ENCODE results near the gene CREG1. TPM values are rescaled to one million over a fixed set of nuclear protein-coding genes. Genes with fewer than 3 reads are reported as not detected.

Gene CREG1
- total RNA-seq, 1 donor from 2014 or later, result 15.6 TPM

DNA sequence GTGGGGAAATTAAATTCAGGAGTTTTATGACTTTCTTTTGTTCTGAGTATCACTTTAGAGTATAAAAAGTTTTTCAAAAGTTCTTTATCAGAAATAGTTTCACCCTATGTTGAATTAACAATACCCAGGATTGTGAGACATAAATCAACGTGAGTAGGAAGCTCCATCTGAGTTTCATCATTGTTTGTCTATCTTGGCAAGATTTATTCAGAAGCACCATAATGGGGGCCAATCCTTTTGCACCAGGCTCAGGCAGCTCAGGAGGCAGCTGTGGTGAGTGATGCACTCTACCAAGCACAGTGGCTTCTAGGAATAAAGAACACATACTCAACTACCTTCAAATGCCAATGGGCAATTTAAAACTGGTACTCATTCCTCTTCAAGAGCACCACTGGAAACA, 12.0 kb downstream of the CREG1 start:
- Mint-ChIP-seq H3K9me3 (no peaks in the 10 kb centered on the region), H3K4me3 (ENCODE audit: low read depth) (no peak overlapping the region), H3K4me1 (ENCODE audit: low read depth) (peaks cover 54% of the 10 kb centered on the region), H3K36me3 (ENCODE audit: low read depth) (peaks cover 7% of the 10 kb centered on the region), H3K27me3 (ENCODE audit: low read depth) (no peaks in the 10 kb centered on the region), H3K27ac (no peak overlapping the region)
- intact Hi-C loops (cut with micrococcal nuclease), result loop anchor here (5.0 kb wide), 1 partner anchor 474 kb away; no protein-coding TSS in a partner anchor
- DNase-seq (ENCODE audit: low spot score), result no peak

- H3K27ac Mint-ChIP-seq, result no peak overlapping the region
Observed at GRCh38 chr1:167541003-167541402, 12.6 kb downstream of the CREG1 start.

DNA sequence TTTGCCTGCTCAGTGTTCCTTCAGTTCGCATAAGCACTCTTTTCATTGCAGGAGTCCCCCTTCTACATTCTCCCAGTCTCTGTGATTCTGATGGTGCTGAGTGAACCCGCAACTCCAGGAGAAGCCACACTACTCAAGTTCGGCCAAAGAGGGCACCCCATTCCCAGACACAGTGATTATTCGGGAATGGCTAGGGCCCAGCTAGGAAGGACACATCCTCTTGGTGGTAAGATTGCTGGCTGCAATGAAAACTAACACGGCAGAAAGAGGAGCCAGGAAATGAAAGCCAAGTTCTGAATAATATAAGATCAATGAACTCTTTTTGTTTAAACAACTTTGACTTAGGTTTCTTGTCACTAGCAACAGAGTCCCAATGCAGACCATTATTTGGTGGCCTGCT, 14.9 kb downstream of the CREG1 start:
- Mint-ChIP-seq H3K36me3 (ENCODE audit: low read depth) (peaks cover 4% of the 10 kb centered on the region), H3K9me3 (no peaks in the 10 kb centered on the region), H3K4me3 (ENCODE audit: low read depth) (no peak overlapping the region), H3K27ac (no peak overlapping the region), H3K4me1 (ENCODE audit: low read depth) (peaks cover 42% of the 10 kb centered on the region), H3K27me3 (ENCODE audit: low read depth) (no peaks in the 10 kb centered on the region)
- intact Hi-C loops (cut with micrococcal nuclease), result loop anchor here (1.0 to 2.0 kb wide), 2 partner anchors 22 to 137 kb away; no protein-coding TSS in a partner anchor
- DNase-seq (ENCODE audit: low spot score), result no peak

More at GRCh38 chr1:167541003-167541402, 12.6 kb downstream of the CREG1 start:
- H3K4me3 Mint-ChIP-seq (ENCODE audit: low read depth), result no peak overlapping the region
- peaks cover 7% of the 10 kb centered on the region for H3K36me3 Mint-ChIP-seq (ENCODE audit: low read depth)
- H3K4me1 Mint-ChIP-seq (ENCODE audit: low read depth), result peaks cover 54% of the 10 kb centered on the region
- no peaks in the 10 kb centered on the region for H3K9me3 Mint-ChIP-seq
- DNase-seq (ENCODE audit: low spot score), result no peak
- H3K27me3 Mint-ChIP-seq (ENCODE audit: low read depth), result no peaks in the 10 kb centered on the region
- intact Hi-C loops (cut with micrococcal nuclease), result loop anchor here (5.0 kb wide), 1 partner anchor 474 kb away; no protein-coding TSS in a partner anchor

GRCh38 chr1:167533851-167534300, 19.7 kb downstream of the CREG1 start:
- no peaks in the 10 kb centered on the region for H3K36me3 Mint-ChIP-seq (ENCODE audit: low read depth)
- peaks cover 3% of the 10 kb centered on the region for H3K27me3 Mint-ChIP-seq (ENCODE audit: low read depth)
- peak; percentile 47 for DNase-seq (ENCODE audit: low spot score)
- H3K9me3 Mint-ChIP-seq, result no peaks in the 10 kb centered on the region
- intact Hi-C loops (cut with micrococcal nuclease), result loop anchor here (1.0 to 2.0 kb wide), 2 partner anchors 133 to 265 kb away; no protein-coding TSS in a partner anchor
- no peak overlapping the region for H3K27ac Mint-ChIP-seq
- H3K4me1 Mint-ChIP-seq (ENCODE audit: low read depth), result peaks cover 4% of the 10 kb centered on the region
- no peak overlapping the region for H3K4me3 Mint-ChIP-seq (ENCODE audit: low read depth)

DNA sequence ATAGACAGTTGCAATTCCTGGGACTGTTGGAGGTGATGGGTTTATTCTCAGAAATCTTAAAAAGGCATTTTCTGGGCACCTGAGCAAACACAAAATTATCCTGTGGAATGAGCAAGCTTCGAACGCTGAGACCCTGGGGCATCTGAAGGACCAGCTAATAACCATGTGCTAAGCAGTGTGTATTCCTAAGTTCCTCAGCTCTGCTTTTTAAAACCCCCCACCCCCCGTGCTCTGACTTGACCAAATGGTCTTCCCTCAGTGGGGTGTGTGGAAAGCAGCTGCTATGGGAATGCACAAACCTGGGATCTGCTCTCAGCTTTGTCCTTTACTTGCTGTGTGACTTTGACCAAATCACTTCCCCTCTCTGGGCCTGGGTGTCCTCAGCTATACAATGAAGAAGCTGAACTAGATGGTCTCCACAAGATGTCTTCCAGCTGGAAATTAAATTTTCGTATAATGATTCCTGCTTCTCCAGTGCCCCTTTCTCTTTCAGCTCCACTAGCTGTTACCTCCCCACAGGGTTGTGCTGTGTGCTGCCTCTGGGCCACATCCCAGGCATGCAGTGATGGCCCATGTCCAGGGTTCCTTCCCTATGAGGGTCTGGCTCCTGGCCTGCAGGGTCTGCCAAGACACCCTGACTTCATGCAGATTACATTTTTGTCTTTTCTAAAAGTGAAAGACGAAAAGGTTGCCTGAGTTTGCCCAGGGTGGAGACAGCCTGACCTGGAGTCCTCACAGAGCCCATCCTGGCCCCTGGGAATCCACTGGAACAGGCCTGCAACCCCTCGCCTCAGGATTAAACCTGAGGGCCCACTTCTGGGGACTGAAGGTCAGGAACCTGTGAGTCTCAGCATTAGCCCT, 20.4 kb downstream of the CREG1 start:
- peaks cover 3% of the 10 kb centered on the region for H3K27me3 Mint-ChIP-seq (ENCODE audit: low read depth)
- H3K4me3 Mint-ChIP-seq (ENCODE audit: low read depth), result no peak overlapping the region
- no peak for DNase-seq (ENCODE audit: low spot score)
- no peaks in the 10 kb centered on the region for H3K4me1 Mint-ChIP-seq (ENCODE audit: low read depth)
- intact Hi-C loops (cut with micrococcal nuclease), result loop anchor here (1.0 to 2.0 kb wide), 2 partner anchors 132 to 264 kb away; no protein-coding TSS in a partner anchor
- H3K9me3 Mint-ChIP-seq, result no peaks in the 10 kb centered on the region
- H3K27ac Mint-ChIP-seq, result no peak overlapping the region
- no peaks in the 10 kb centered on the region for H3K36me3 Mint-ChIP-seq (ENCODE audit: low read depth)

DNA sequence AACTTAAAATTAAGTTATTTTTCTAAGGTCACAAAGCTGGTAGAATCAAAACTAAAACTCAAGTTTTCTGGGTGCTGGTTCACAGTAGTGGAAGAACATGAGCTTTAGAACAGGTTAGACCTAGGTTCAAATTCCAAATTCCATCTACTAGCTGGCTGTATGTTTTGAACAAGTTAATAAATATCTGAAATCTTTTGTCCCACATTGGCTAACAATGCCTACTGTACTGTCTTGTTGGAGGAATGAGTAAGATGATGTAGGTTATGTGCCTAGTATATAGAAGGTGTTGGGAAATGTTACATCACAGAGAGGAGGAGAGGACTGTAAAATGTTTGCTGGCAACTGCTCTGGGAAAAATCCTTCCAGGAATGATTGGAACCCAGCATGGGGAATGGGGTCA, 21.2 kb downstream of the CREG1 start:
- no peak for DNase-seq (ENCODE audit: low spot score)
- Mint-ChIP-seq H3K4me3 (ENCODE audit: low read depth) (no peak overlapping the region), H3K4me1 (ENCODE audit: low read depth) (no peaks in the 10 kb centered on the region), H3K36me3 (ENCODE audit: low read depth) (no peaks in the 10 kb centered on the region), H3K27me3 (ENCODE audit: low read depth) (peaks cover 3% of the 10 kb centered on the region), H3K9me3 (no peaks in the 10 kb centered on the region), H3K27ac (no peak overlapping the region)
- intact Hi-C loops (cut with micrococcal nuclease), result loop anchor here (2.0 kb wide), 1 partner anchor 264 kb away; no protein-coding TSS in a partner anchor

GRCh38 chr1:167529829-167530474, 23.6 kb downstream of the CREG1 start:
- Mint-ChIP-seq H3K4me3 (ENCODE audit: low read depth) (no peak overlapping the region), H3K4me1 (ENCODE audit: low read depth) (no peaks in the 10 kb centered on the region)
- intact Hi-C loops (cut with micrococcal nuclease), result no loop called here

DNA sequence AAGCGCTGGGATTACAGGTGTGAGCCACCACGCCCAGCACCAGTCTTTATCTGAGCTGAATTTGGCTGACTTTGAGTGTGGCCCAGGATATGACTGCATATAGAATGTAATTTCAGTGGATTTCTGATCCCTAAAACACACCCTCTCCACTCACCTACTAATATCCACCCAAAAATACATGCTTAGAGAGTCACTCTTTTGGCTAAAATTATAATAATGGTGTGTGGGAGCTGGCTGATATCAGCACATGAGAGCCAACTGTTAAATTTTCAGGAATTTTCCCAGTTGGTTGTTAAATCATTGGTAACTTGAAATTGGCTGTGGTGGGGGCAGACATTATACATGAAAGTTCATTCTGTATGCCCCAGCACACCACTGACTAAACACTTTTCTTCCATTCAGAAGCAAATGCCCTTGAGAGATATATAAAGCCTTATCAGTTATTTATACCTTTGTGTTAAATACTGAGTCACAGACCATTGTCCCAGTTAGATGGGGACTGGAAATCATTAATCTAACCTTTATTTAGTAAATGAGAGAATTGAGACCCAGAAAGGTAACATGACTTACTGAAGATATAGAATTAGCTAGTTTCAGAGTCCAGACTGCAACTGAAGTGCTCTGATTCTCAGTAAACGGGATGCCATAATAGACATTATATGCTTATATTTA, 25.4 kb downstream of the CREG1 start:
- no peaks in the 10 kb centered on the region for H3K4me1 Mint-ChIP-seq (ENCODE audit: low read depth)
- no peaks in the 10 kb centered on the region for H3K9me3 Mint-ChIP-seq
- H3K27ac Mint-ChIP-seq, result no peak overlapping the region
- H3K36me3 Mint-ChIP-seq (ENCODE audit: low read depth), result no peaks in the 10 kb centered on the region
- DNase-seq (ENCODE audit: low spot score), result no peak
- no peak overlapping the region for H3K4me3 Mint-ChIP-seq (ENCODE audit: low read depth)
- peaks cover 15% of the 10 kb centered on the region for H3K27me3 Mint-ChIP-seq (ENCODE audit: low read depth)
- intact Hi-C loops (cut with micrococcal nuclease), result no loop called here

More at GRCh38 chr1:167529829-167530474, 23.6 kb downstream of the CREG1 start:
- DNase-seq (ENCODE audit: low spot score), result no peak
- H3K27ac Mint-ChIP-seq, result no peak overlapping the region
- H3K9me3 Mint-ChIP-seq, result no peaks in the 10 kb centered on the region
- H3K27me3 Mint-ChIP-seq (ENCODE audit: low read depth), result peaks cover 12% of the 10 kb centered on the region
- H3K36me3 Mint-ChIP-seq (ENCODE audit: low read depth), result no peaks in the 10 kb centered on the region

DNA sequence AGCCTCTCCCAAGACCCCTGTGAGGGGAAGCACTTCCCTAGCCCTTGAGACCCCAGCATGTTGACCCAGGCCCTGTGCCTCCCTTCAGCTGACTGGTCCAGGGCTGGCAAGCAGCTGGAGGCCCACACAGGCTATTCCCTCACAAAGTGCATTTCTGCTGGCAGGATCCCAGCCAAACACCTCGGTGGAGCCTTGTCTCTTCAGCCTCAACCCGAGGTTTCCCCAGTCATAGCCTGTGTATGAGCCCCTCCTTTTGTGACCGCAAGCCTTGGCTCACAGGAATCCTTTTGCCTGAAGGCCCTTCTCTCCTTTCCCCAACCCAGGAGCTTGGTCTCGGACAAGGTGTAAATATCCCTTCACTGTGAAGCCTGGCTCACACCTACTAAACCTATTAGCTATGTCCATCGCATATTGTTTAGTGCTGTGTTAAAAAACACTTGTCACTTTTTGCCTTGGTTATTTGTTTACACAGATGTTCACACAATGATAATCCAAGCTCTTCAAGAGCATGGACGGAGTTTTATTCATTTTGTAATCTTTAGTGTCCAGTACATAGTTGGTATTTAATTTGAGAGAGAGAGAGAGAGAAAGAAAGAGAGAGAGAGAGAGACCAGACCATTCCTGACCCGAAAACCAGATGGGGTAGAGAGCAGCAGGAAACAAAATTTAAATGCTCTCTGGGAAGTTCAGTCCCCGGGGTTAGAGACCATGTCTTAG, 26.7 kb downstream of the CREG1 start:
- H3K4me1 Mint-ChIP-seq (ENCODE audit: low read depth), result no peaks in the 10 kb centered on the region
- intact Hi-C loops (cut with micrococcal nuclease), result no loop called here
- H3K27ac Mint-ChIP-seq, result no peak overlapping the region
- no peaks in the 10 kb centered on the region for H3K36me3 Mint-ChIP-seq (ENCODE audit: low read depth)
- no peak overlapping the region for H3K4me3 Mint-ChIP-seq (ENCODE audit: low read depth)
- H3K27me3 Mint-ChIP-seq (ENCODE audit: low read depth), result peaks cover 20% of the 10 kb centered on the region
- H3K9me3 Mint-ChIP-seq, result no peaks in the 10 kb centered on the region
- no peak for DNase-seq (ENCODE audit: low spot score)

- Mint-ChIP-seq H3K9me3 (no peaks in the 10 kb centered on the region), H3K4me1 (ENCODE audit: low read depth) (peaks cover 3% of the 10 kb centered on the region), H3K27me3 (ENCODE audit: low read depth) (peaks cover 20% of the 10 kb centered on the region), H3K27ac (no peak overlapping the region), H3K36me3 (ENCODE audit: low read depth) (no peaks in the 10 kb centered on the region), H3K4me3 (ENCODE audit: low read depth) (no peak overlapping the region)
- intact Hi-C loops (cut with micrococcal nuclease), result no loop called here
- no peak for DNase-seq (ENCODE audit: low spot score)
Observed at GRCh38 chr1:167524651-167525050, 28.9 kb downstream of the CREG1 start.

DNA sequence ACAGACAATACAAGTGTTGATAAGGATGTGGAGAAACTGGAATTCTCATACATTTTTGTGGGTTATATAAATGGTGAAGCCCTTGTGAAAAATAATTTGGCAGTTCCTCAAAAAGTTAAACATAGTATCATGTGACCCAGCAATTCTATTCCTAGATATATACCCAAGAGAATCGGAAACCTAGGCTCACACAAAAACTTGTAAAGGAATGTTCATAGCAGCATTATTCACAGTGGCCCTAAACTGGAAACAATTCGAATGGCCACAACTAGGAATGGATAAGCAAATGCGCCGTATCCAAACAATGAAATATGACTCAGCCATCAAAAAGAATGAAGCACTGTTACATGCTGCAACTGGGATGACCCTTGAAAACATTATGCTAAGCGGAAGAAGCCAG, 31.3 kb downstream of the CREG1 start:
- Mint-ChIP-seq H3K9me3 (no peaks in the 10 kb centered on the region), H3K36me3 (ENCODE audit: low read depth) (peaks cover 10% of the 10 kb centered on the region), H3K27ac (no peak overlapping the region), H3K27me3 (ENCODE audit: low read depth) (peaks cover 19% of the 10 kb centered on the region), H3K4me3 (ENCODE audit: low read depth) (no peak overlapping the region), H3K4me1 (ENCODE audit: low read depth) (peaks cover 11% of the 10 kb centered on the region)
- intact Hi-C loops (cut with micrococcal nuclease), result no loop called here
- no peak for DNase-seq (ENCODE audit: low spot score)

DNA sequence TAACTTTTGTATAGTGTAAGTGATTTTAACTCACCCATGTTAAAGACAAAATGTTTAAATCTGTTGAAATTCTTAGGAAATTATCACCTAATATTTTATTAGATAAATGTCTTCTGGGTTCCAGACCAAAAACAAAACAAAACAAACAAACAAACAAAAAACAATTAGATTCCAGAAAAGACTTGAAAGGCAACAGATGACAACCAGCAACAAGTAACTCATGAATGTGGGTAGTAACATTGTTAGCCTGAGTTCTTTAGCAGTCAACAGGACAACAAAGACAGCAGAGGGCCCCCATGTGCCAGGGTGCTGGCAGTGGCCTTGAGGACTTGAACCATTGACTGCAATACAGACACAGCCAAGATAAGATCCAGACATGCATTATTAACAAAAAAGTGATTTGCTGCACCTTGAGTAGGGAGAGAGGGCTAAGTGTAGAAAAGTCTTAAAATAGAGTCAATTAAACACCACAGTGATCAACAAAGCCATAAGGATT, 32.8 kb downstream of the CREG1 start:
- no peak for DNase-seq (ENCODE audit: low spot score)
- intact Hi-C loops (cut with micrococcal nuclease), result no loop called here
- H3K36me3 Mint-ChIP-seq (ENCODE audit: low read depth), result peaks cover 25% of the 10 kb centered on the region
- no peak overlapping the region for H3K4me3 Mint-ChIP-seq (ENCODE audit: low read depth)
- peaks cover 16% of the 10 kb centered on the region for H3K27me3 Mint-ChIP-seq (ENCODE audit: low read depth)
- no peak overlapping the region for H3K27ac Mint-ChIP-seq
- H3K4me1 Mint-ChIP-seq (ENCODE audit: low read depth), result peaks cover 16% of the 10 kb centered on the region
- no peaks in the 10 kb centered on the region for H3K9me3 Mint-ChIP-seq
